A673 (cell line): ENCODE measurements around the gene TP53TG3. TPM values are rescaled to one million over a fixed set of nuclear protein-coding genes. Genes with fewer than 3 reads are reported as not detected.
"Not testable (repeated sequence)": the region's sequence is repeated elsewhere in the genome, so short reads cannot be mapped to it uniquely, and the experiment has no call there.

Experiments used
- BruUV-seq: library from RNA; stranded (reverse); fragments of 400-500 nt; replicated peaks from 2 replicates; lab custom pipeline; 2021; lab: Mats Ljungman, UMichigan
- CTCF ChIA-PET: fragments of 300-600 bp; sonication (Branson Sonifier 250); formaldehyde crosslinking; loops from one replicate; lab custom pipeline; 2022; ENCODE audit warnings: antibody characterized with exemption; lab: Charles Lee
- POLR2A ChIA-PET: fragments of 300-600 bp; sonication (Branson Sonifier 250); formaldehyde crosslinking; loops from one replicate; lab custom pipeline; 2022; ENCODE audit warnings: antibody characterized with exemption; ENCODE audit not compliant: low non-redundant PET; lab: Charles Lee
- DNase-seq: peaks from one replicate; pipeline ENCODE4 v3.0.0-alpha.2; 2015; ENCODE audit warnings: low spot score
- H3K27ac ChIP-seq: fragments of 200-600 bp; sonication (generic); 2 replicates; pipeline ENCODE4 v1.5.1; 2016; ENCODE audit warnings: mixed run types, low read depth, mild to moderate bottlenecking, mixed read lengths, antibody characterized with exemption, low read length; ENCODE audit not compliant: poor library complexity, severe bottlenecking
- H3K27me3 ChIP-seq: fragments of 200-600 bp; sonication (generic); replicated peaks from 2 replicates; pipeline ENCODE4 v1.6.1; 2017; ENCODE audit warnings: mixed run types, low read depth, mild to moderate bottlenecking, mixed read lengths, antibody characterized with exemption, low read length; ENCODE audit not compliant: insufficient read depth, poor library complexity
- H3K36me3 ChIP-seq: fragments of 200-600 bp; sonication (generic); 2 replicates; pipeline ENCODE4 v1.6.1; 2016; ENCODE audit warnings: mixed run types, mild to moderate bottlenecking, mixed read lengths, antibody characterized with exemption, low read length; ENCODE audit not compliant: insufficient read depth, poor library complexity, severe bottlenecking
- H3K4me1 ChIP-seq: fragments of 200-600 bp; sonication (generic); 2 replicates; pipeline ENCODE4 v1.6.1; 2017; ENCODE audit warnings: mixed run types, mild to moderate bottlenecking, mixed read lengths, antibody characterized with exemption, low read length; ENCODE audit not compliant: insufficient read depth, poor library complexity, severe bottlenecking
- H3K4me3 ChIP-seq: fragments of 200-600 bp; sonication (generic); 2 replicates; pipeline ENCODE4 v1.5.1; 2016; ENCODE audit warnings: low read depth, mixed run types, mild to moderate bottlenecking, mixed read lengths, low read length; ENCODE audit not compliant: poor library complexity, severe bottlenecking
- H3K9me3 ChIP-seq: fragments of 200-600 bp; sonication (generic); 2 replicates; pipeline ENCODE4 v1.6.1; 2016; ENCODE audit warnings: mixed run types, low read depth, mild to moderate bottlenecking, mixed read lengths, antibody characterized with exemption, low read length; ENCODE audit not compliant: poor library complexity, severe bottlenecking
- intact Hi-C: fragments of 100-400 bp; cut with micrococcal nuclease; formaldehyde crosslinking; loops from one replicate; pipeline ENCODE4 v1.10.0; 2022; ENCODE audit not compliant: unreplicated experiment
- total RNA-seq: library from RNA; stranded (reverse); gene quantifications from 2 replicates; pipeline ENCODE4 v1.2.3, GENCODE V29; 2021

TP53TG3 gene
- total RNA-seq, 1 experiment from 2014 or later, result not detected

- H3K4me3 ChIP-seq, DNase-seq, intact Hi-C loops, H3K9me3 ChIP-seq, CTCF ChIA-PET, H3K27me3 ChIP-seq, BruUV-seq, POLR2A ChIA-PET, H3K36me3 ChIP-seq, H3K27ac ChIP-seq, H3K4me1 ChIP-seq: not testable (repeated sequence)
Measured at GRCh38 chr16:32637614-32638013, 38.4 kb downstream of the TP53TG3 start.

DNA sequence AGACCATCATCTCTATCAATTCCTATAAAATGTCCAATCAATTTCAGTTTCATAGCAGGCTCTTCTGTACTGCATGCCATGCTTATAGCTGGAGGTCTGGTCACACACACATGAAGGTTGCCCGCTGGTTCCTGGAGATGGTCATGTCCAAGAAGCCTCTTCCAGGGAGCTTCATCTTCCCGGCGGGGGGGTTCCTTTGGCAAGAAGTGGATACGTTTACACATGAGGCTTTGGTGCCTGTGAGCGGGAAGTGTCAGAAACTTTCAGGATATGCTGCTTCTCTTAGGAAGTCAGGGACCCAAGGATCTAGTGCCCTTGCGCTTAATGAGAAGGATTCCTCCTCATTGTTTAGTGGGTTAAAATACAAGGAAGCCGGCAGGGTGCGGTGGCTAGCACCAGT, 43.9 kb downstream of the TP53TG3 start:
- H3K27ac ChIP-seq, H3K27me3 ChIP-seq, H3K4me3 ChIP-seq, H3K4me1 ChIP-seq, intact Hi-C loops, DNase-seq, CTCF ChIA-PET, BruUV-seq, POLR2A ChIA-PET, H3K36me3 ChIP-seq, H3K9me3 ChIP-seq: not testable (repeated sequence)
